HL-60 (cell line): ENCODE results near the gene NUP210.

Experiments used
- POLR2AphosphoS5 ChIP-seq: IDR thresholded peaks from 2 replicates; pipeline ENCODE4 v1.6.1; 2012; ENCODE audit warnings: low read depth
- TF ChIP-seq, protein P1 (sequence below): IDR thresholded peaks from one replicate; pipeline ENCODE4 v1.5.1; 2011; ENCODE audit warnings: low read length, control low read depth, inconsistent platforms; ENCODE audit not compliant: insufficient read depth

DNA sequence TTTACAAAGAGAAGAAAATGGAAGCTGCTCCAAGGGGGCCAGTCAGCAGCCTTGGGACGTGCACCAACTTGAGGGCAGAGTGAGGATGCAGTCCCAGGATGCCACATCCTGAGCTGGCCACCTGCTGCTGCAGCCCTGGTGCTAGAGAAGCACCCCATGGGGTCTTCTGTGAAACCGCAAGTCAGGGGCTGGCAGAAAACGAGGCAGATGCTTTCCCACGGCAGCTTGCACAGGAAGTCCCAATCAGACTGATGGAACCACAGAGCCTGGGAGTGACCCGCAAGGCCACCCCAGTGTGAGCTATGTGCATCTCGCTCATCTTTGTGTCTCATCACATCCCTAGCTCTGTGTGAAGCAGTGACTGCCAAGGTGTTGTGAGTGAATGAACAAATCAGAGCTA, 76.5 kb downstream of the NUP210 start:
- TF ChIP-seq, protein P1, sequence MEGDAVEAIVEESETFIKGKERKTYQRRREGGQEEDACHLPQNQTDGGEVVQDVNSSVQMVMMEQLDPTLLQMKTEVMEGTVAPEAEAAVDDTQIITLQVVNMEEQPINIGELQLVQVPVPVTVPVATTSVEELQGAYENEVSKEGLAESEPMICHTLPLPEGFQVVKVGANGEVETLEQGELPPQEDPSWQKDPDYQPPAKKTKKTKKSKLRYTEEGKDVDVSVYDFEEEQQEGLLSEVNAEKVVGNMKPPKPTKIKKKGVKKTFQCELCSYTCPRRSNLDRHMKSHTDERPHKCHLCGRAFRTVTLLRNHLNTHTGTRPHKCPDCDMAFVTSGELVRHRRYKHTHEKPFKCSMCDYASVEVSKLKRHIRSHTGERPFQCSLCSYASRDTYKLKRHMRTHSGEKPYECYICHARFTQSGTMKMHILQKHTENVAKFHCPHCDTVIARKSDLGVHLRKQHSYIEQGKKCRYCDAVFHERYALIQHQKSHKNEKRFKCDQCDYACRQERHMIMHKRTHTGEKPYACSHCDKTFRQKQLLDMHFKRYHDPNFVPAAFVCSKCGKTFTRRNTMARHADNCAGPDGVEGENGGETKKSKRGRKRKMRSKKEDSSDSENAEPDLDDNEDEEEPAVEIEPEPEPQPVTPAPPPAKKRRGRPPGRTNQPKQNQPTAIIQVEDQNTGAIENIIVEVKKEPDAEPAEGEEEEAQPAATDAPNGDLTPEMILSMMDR, result no peak
- TF ChIP-seq POLR2AphosphoS5, result no peak
